HUES6 (cell line): Measurements from ENCODE around the gene BCR.

Experiments used
- H3K27ac ChIP-seq: 2 replicates; pipeline ENCODE4 v1.7.0; 2013; ENCODE audit warnings: low read depth, mild to moderate bottlenecking, low read length, inconsistent platforms
- H3K27me3 ChIP-seq: 2 replicates; pipeline ENCODE4 v1.6.1; 2013; ENCODE audit warnings: low read length; ENCODE audit not compliant: control insufficient read depth, insufficient read depth
- H3K36me3 ChIP-seq: 2 replicates; pipeline ENCODE4 v1.6.1; 2013; ENCODE audit warnings: low read length; ENCODE audit not compliant: control insufficient read depth, insufficient read depth
- H3K4me1 ChIP-seq: 2 replicates; pipeline ENCODE4 v1.6.1; 2013; ENCODE audit warnings: low read length; ENCODE audit not compliant: control insufficient read depth, insufficient read depth
- H3K4me3 ChIP-seq: 2 replicates; pipeline ENCODE4 v1.5.1; 2013; ENCODE audit warnings: low read depth, low read length
- H3K9ac ChIP-seq: one replicate; pipeline ENCODE4 v1.6.1; 2013; ENCODE audit warnings: mild to moderate bottlenecking, low read length
- H3K9me3 ChIP-seq: 2 replicates; pipeline ENCODE4 v1.6.1; 2013; ENCODE audit warnings: low read depth, low read length; ENCODE audit not compliant: control insufficient read depth, insufficient read depth

Gene BCR

DNA sequence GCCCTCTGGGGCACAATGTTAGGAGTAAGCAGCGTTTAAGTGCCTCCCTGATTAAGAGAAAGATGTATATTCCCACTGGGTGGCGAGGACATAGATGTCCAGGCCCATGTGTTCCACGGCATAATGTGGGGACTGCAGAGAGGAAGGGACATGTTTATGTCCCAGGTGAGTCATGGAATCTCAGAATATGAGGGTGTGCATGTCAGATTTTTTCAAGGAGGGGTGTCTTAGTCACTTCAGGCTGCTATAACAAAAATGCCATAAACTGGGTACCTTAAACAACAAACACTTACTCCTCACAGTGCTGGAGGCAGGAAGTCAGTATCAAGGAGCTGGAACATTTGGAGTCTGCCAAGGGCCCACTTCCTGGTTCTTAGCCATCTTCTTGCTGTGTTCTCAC is 55.1 kb downstream of the BCR start:
- Histone ChIP-seq H3K27ac (no peak overlapping the region), H3K4me3 (no peak overlapping the region)

GRCh38 chr22:23236026-23236425 is 55.7 kb downstream of the BCR start:
- Histone ChIP-seq H3K36me3 (no peaks in the 10 kb centered on the region), H3K27ac (no peak overlapping the region), H3K9ac (no peak overlapping the region), H3K27me3 (no peaks in the 10 kb centered on the region), H3K4me3 (no peak overlapping the region), H3K9me3 (no peaks in the 10 kb centered on the region), H3K4me1 (peaks cover 41% of the 10 kb centered on the region)

More for the DNA sequence above, 55.1 kb downstream of the BCR start:
- Histone ChIP-seq H3K9ac (no peak overlapping the region), H3K4me1 (peaks cover 41% of the 10 kb centered on the region), H3K27me3 (no peaks in the 10 kb centered on the region), H3K36me3 (no peaks in the 10 kb centered on the region), H3K9me3 (no peaks in the 10 kb centered on the region)

DNA sequence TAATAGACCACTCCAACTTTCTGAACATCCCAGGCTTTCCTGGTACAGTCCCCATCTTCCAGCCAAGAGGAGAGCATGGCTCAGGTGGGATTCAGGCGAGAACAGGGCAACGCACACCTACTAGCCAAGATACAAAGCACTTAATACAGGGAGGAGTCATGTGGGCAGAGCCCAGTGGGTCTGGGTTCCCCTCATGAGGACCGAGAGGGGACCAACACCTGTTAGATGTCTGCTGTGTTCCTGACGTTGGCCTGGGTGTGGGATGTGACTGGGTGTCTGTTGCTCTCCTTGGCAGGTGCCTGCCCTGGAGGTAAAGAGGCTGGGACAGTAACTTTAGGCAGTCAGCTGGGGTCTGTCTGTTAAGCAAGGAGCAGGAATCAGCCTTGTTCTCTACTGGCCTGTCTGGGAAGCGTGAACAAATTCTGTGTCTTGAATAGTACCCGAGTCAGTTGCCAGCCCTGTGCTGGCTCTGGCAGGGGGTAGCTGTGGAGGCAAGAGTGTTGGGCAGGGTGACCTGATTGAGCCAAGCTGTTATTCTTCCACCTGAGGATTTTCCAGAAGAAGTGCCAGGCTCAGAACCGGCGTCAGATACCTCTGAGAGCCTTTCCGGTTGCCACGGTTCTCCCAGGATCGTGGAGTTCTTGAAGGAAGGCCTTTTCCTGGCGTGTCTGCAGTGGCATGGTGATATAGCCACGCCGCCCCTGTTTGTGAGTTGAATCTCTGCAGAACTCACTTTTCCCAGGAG is 56.3 kb downstream of the BCR start:
- H3K4me1 ChIP-seq: peaks cover 42% of the 10 kb centered on the region
- no peaks in the 10 kb centered on the region for H3K9me3 ChIP-seq
- no peak overlapping the region for H3K9ac ChIP-seq
- H3K27me3 ChIP-seq: no peaks in the 10 kb centered on the region
- no peak overlapping the region for H3K27ac ChIP-seq
- no peaks in the 10 kb centered on the region for H3K36me3 ChIP-seq
- no peak overlapping the region for H3K4me3 ChIP-seq

GRCh38 chr22:23237201-23237798 is 57.0 kb downstream of the BCR start:
- Histone ChIP-seq H3K9ac (no peak overlapping the region), H3K4me1 (peaks cover 42% of the 10 kb centered on the region), H3K27ac (no peak overlapping the region), H3K9me3 (no peaks in the 10 kb centered on the region), H3K4me3 (no peak overlapping the region), H3K36me3 (no peaks in the 10 kb centered on the region), H3K27me3 (no peaks in the 10 kb centered on the region)

DNA sequence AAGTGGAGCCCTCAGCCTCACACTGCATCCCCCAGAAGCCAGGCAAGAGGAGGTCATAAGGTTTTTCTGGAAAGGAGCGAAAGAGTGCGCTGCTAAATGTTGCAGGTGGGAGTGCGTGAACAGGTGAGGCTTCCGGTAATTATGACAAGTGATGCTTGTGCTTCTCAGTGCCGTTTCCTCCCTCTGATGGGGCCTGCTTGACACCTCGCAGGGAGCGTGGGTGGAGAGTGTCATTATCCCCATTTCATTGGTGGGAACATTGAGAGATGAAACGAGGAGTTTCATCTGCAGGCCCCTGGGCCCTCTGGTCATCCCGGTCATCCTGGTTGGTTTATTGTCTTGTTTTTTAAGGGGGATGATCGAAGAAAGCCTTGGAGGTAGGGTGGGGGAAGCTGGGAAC is 57.5 kb downstream of the BCR start:
- H3K4me1 ChIP-seq: peaks cover 40% of the 10 kb centered on the region
- no peak overlapping the region for H3K4me3 ChIP-seq
- H3K9me3 ChIP-seq: no peaks in the 10 kb centered on the region
- no peak overlapping the region for H3K27ac ChIP-seq
- no peaks in the 10 kb centered on the region for H3K27me3 ChIP-seq
- no peak overlapping the region for H3K9ac ChIP-seq
- no peaks in the 10 kb centered on the region for H3K36me3 ChIP-seq

DNA sequence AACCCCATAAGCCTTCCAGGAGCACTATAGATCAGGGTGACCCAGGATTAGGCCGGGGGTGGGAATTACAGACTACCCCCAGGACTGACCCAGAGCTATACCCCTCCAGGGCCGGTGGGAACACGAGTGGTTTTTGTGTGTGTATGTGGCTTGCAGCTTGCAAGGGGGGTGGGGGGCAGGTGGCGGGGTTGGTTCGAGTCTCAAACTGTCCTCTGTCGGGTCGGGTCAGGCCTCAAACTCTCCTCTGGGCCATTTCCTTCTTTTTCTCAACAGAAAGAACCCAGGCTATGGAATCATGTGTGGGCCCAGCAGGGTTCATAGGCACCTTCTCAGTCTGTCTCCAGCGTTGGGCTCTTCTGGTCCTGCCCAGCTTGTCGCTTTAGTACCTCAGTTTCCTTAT is 58.4 kb downstream of the BCR start:
- H3K27me3 ChIP-seq: no peaks in the 10 kb centered on the region
- no peak overlapping the region for H3K27ac ChIP-seq
- peaks cover 47% of the 10 kb centered on the region for H3K4me1 ChIP-seq
- H3K36me3 ChIP-seq: no peaks in the 10 kb centered on the region
- no peaks in the 10 kb centered on the region for H3K9me3 ChIP-seq
- no peak overlapping the region for H3K9ac ChIP-seq
- no peak overlapping the region for H3K4me3 ChIP-seq

- no peaks in the 10 kb centered on the region for H3K9me3 ChIP-seq
- no peaks in the 10 kb centered on the region for H3K36me3 ChIP-seq
- no peak overlapping the region for H3K9ac ChIP-seq
- peaks cover 54% of the 10 kb centered on the region for H3K4me1 ChIP-seq
- no peak overlapping the region for H3K27ac ChIP-seq
- no peaks in the 10 kb centered on the region for H3K27me3 ChIP-seq
- no peak overlapping the region for H3K4me3 ChIP-seq
These were observed 59.1 kb downstream of the BCR start for GRCh38 chr22:23239429-23239828.

DNA sequence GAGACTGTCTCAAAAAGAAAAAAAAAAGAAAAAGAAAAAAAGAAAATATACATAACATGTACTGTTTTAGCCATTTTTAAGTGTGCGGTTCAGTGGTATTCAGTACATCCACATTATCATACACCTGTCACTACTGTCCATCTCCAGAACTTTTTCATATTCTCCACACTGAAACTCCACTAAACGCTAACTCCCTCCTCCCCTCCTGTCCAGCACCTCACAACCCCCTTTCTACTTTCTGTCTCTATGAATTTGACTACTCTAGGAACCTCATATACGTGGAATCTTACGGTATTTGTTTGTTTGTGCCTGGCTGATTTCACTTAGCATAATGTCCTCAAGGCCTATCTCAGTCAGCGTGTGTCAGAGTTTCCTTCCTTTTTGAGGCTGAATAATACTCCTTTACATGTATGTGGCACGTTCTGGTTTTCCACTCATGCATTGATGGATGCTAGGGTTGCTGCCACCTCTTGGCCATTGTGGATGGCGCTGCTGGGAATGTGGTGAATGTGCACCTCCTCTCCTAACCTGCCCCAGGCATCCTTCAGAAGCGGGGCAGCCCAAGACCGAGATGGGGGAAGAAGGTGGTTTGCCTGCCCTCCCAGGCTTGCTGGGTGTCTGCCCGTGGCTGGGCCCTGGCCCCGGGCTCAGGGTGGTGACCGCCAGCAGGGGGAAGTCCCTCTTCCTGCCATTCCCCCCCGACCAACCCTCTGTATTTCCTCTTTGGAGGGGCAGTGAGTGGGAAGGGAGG is 60.5 kb downstream of the BCR start:
- Histone ChIP-seq H3K9me3 (no peaks in the 10 kb centered on the region), H3K9ac (peak overlapping the region; percentile 71), H3K36me3 (no peaks in the 10 kb centered on the region), H3K27me3 (no peaks in the 10 kb centered on the region), H3K27ac (peak overlapping the region; percentile 83), H3K4me1 (peaks cover 65% of the 10 kb centered on the region), H3K4me3 (no peak overlapping the region; the same call in 1 of the 2 replicates)

DNA sequence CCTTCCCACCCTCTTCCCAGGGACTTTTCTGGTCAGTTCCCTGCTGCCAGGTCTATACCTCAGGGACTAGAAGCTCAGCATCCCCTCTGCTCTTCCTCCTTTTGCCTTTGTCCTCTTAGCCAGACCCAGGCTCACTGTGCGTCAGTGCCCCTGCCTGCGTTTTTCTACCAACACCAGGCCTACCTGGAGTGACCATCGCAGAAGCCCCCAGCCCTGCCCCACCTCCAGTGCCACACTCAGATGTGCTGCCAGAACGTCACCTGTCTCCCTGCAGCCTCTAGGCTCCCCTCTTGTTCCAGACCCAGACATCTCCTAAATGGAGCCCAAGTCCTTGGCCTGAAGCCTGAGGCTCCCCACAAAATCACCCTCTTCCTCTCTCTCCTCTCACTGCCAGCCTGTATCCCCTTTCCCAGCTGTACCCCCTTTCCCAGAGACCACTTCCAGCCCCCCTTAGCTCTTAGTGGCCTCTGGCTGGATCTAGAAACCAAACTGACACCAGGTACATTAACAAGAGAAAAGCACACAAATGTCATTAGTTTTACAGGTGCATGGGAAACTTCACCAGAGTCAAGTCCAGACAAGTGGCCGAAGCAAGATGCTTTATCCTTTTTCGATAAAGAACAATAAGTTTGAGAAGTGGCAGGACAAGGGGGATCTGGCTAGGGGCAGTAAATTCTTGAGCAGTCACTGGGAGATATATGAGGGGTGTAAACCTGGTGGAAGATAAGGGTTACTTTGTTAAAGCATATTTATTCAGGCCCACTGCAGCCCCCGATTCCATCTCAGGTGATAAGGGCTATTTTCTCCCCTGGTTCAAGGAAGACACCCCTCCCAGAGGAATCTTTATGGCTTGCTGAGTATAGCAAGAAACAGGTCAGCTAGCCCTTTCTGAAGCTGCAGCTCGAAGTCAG is 61.5 kb downstream of the BCR start:
- H3K27ac ChIP-seq: peak overlapping the region; percentile 83
- peak overlapping the region; percentile 20 for H3K4me3 ChIP-seq
- H3K27me3 ChIP-seq: no peaks in the 10 kb centered on the region
- no peaks in the 10 kb centered on the region for H3K9me3 ChIP-seq
- no peaks in the 10 kb centered on the region for H3K36me3 ChIP-seq
- H3K9ac ChIP-seq: peak overlapping the region; percentile 71
- H3K4me1 ChIP-seq: peaks cover 62% of the 10 kb centered on the region

DNA sequence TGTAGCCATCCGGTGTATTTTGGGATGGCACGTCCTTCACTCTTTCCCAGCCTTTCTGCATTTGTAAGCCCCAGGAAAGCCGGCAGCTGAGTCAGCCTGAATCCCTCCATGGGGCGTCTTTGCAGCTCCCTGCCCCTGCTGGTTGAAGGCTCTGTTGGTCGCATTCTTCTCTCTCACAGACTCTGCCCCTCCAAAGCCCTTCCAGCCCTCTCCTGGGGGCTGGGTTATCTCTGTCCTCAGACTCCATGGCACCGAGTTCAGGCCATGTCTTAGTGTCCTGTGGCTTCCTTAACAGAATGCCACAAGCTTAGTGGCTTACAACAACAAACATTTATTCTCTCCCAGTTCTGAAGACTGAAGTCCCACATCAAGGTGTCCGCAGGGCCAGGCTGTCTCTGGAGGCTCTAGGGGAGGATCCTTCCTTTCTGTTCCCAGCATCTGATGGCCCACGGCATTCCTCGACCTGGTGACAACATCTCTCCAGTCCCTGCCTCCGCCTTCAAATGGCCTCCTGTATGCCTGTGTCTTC is 62.2 kb downstream of the BCR start:
- no peaks in the 10 kb centered on the region for H3K27me3 ChIP-seq
- peaks cover 62% of the 10 kb centered on the region for H3K4me1 ChIP-seq
- peak overlapping the region; percentile 71 for H3K9ac ChIP-seq
- H3K36me3 ChIP-seq: no peaks in the 10 kb centered on the region
- peak overlapping the region; percentile 50 for H3K4me3 ChIP-seq
- no peaks in the 10 kb centered on the region for H3K9me3 ChIP-seq
- peak overlapping the region; percentile 83 for H3K27ac ChIP-seq
